Measurements from ENCODE around the gene LEMD2. TPM values are rescaled to one million over a fixed set of nuclear protein-coding genes. Genes with fewer than 3 reads are reported as not detected.

LEMD2 gene
- total RNA-seq, 1 donor from 2014 or later, result 53.6 TPM

DNA sequence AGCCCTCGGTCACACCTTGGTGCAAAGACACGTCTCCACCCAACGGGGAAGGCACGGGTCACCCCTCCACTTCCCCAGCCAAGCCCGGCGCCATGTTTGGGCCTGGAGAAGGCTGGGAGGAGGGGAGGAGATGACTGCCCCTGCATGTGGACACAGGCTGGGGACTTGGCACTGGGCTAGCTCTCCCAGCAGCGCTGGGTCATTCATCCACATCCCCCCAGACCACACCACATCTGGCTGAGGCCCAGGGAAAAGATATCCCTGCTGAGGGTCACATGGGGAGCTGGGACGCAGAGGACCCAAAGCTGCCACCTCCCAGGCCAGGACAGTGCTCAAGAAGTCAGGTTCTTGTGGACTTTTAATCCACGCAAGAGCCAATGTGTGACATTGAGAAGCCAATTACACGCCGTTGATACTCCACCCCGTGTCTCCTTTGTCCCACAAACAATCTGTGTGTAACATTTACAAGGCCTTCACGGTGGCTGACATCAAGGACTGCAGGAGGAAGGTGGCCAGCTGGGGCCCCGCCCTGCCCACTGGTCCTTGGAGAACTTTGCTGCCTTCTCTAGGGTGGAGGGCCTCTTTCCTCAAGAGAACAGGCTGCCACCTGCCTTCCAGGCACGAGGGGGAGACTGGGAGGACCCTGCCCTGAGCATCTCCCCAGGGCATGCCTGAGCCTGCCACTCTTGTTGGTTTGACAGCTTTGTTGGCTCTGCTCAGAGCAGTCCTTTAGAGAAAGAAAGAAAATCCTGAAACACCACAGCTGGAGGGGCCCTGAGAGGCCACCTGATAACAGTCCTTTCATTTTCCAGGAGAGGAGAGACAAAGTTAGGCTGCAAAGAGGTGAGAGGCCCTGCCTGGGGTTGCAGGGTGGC is 36.9 kb downstream of the LEMD2 start:
- TF ChIP-seq, protein P1, sequence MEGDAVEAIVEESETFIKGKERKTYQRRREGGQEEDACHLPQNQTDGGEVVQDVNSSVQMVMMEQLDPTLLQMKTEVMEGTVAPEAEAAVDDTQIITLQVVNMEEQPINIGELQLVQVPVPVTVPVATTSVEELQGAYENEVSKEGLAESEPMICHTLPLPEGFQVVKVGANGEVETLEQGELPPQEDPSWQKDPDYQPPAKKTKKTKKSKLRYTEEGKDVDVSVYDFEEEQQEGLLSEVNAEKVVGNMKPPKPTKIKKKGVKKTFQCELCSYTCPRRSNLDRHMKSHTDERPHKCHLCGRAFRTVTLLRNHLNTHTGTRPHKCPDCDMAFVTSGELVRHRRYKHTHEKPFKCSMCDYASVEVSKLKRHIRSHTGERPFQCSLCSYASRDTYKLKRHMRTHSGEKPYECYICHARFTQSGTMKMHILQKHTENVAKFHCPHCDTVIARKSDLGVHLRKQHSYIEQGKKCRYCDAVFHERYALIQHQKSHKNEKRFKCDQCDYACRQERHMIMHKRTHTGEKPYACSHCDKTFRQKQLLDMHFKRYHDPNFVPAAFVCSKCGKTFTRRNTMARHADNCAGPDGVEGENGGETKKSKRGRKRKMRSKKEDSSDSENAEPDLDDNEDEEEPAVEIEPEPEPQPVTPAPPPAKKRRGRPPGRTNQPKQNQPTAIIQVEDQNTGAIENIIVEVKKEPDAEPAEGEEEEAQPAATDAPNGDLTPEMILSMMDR (IDR thresholded peaks at IDR 0.05), result no peak
- H3K4me1 ChIP-seq, result no peaks in the 10 kb centered on the region
- no peaks in the 10 kb centered on the region for H3K9me3 ChIP-seq
- H3K27ac ChIP-seq, result no peak overlapping the region
- no peaks in the 10 kb centered on the region for H3K27me3 ChIP-seq (ENCODE audit: low read depth)
- intact Hi-C loops (cut with DNase I), result no loop called here
- ATAC-seq (no peak), DNase-seq (no peak)
- H3K36me3 ChIP-seq, result no peaks in the 10 kb centered on the region
- no peak overlapping the region for H3K4me3 ChIP-seq

GRCh38 chr6:33750244-33750991 is 38.5 kb downstream of the LEMD2 start:
- Histone ChIP-seq H3K36me3 (no peaks in the 10 kb centered on the region), H3K27me3 (ENCODE audit: low read depth) (no peaks in the 10 kb centered on the region), H3K4me1 (no peaks in the 10 kb centered on the region), H3K27ac (no peak overlapping the region), H3K4me3 (no peak overlapping the region), H3K9me3 (no peaks in the 10 kb centered on the region)
- intact Hi-C loops (cut with DNase I), result no loop called here
- ATAC-seq (peak; percentile 12 to 40), DNase-seq (no peak)
- TF ChIP-seq, protein P1 (IDR thresholded peaks at IDR 0.05), result no peak

GRCh38 chr6:33749401-33749800 is 39.5 kb downstream of the LEMD2 start:
- Histone ChIP-seq H3K9me3 (no peaks in the 10 kb centered on the region), H3K4me1 (peaks cover 5% of the 10 kb centered on the region), H3K27me3 (ENCODE audit: low read depth) (no peaks in the 10 kb centered on the region), H3K27ac (no peak overlapping the region), H3K4me3 (no peak overlapping the region), H3K36me3 (no peaks in the 10 kb centered on the region)
- intact Hi-C loops (cut with DNase I), result no loop called here
- TF ChIP-seq, protein P1 (IDR thresholded peaks at IDR 0.05), result no peak
- ATAC-seq (no peak), DNase-seq (no peak)

DNA sequence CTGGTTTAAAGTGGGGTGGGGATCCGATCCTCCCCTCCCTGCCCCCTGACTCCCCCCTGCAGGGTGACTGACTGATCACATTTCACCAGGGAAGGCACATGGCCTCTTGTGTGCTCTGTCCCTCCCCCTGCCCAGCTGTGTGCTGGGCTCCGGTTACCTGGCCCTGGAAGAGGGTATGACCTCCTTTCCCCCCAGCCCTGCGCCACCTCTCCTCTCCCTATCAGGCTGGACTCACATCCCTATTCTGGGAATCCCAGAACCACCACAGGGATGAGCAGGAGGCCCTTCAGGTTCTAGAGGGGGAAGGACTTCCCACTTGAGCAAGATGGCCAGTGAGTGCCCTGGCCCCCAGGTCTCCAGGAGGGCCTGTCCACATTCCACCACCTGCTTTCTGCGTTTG is 40.1 kb downstream of the LEMD2 start:
- Histone ChIP-seq H3K27me3 (ENCODE audit: low read depth) (peaks cover 4% of the 10 kb centered on the region), H3K27ac (no peak overlapping the region), H3K36me3 (no peaks in the 10 kb centered on the region), H3K4me1 (peaks cover 10% of the 10 kb centered on the region), H3K9me3 (no peaks in the 10 kb centered on the region), H3K4me3 (no peak overlapping the region)
- ATAC-seq (no peak), DNase-seq (no peak)
- TF ChIP-seq, protein P1 (IDR thresholded peaks at IDR 0.05), result no peak
- intact Hi-C loops (cut with DNase I), result no loop called here

DNA sequence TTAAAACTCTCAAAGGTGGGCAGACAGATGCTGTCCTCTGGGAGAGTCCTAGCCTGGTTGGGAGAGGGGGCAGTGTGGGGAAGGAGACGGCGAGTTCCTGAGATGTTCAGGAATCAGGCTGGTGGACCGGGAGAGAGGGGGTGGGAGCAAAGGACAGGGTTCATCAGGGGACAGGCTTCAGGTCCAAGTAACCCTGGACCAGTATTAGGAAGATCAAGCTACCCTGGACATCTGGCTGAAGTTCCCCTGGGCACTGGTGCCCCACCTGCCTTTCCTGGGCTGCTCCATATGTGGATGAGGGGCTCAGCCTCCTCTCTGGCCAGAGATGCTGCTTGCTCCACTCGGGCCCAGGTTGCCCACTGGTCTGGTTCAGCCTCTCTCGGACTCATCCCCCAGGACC is 41.1 kb downstream of the LEMD2 start:
- Histone ChIP-seq H3K27me3 (ENCODE audit: low read depth) (peaks cover 5% of the 10 kb centered on the region), H3K4me3 (no peak overlapping the region), H3K9me3 (no peaks in the 10 kb centered on the region), H3K36me3 (no peaks in the 10 kb centered on the region), H3K27ac (no peak overlapping the region), H3K4me1 (peaks cover 11% of the 10 kb centered on the region)
- intact Hi-C loops (cut with DNase I), result no loop called here
- no peak for ATAC-seq
- TF ChIP-seq, protein P1 (IDR thresholded peaks at IDR 0.05), result no peak
- no peak for DNase-seq

All from lower lobe of right lung (tissue), 2 donors.